AG09319 (cell line): ENCODE measurements around the gene SNRNP200.

ENCODE experiments used
- DNase-seq: peaks from one replicate; pipeline ENCODE4 v3.0.0-alpha.2; 2010; ENCODE audit warnings: low read depth; ENCODE audit errors: extremely low read depth
- TF ChIP-seq, protein P1 (sequence below): IDR thresholded peaks from 2 replicates; pipeline ENCODE4 v1.5.1; 2011; ENCODE audit warnings: low read depth, mild to moderate bottlenecking, inconsistent platforms, low read length, moderate library complexity

The SNRNP200 gene

DNA sequence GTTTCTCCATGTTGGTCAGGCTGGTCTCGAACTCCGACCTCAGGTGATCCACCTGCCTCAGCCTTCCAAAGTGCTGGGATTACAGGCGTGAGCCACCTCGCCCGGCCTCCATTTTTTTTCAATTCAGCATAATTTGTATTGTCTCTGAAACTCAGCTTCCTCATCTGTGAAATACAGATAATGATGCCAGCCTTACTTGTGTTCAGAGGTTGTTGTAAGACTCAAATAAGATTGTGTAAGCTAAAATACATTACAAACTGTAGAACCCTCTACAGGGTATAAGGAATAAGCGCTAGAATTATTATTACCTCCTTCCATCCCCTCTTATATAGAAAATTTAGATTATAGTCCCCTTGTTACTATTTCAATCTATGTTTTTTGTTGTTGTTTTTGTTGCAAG, 71.9 kb downstream of the SNRNP200 start:
- DNase-seq: no peak
- TF ChIP-seq, protein P1, sequence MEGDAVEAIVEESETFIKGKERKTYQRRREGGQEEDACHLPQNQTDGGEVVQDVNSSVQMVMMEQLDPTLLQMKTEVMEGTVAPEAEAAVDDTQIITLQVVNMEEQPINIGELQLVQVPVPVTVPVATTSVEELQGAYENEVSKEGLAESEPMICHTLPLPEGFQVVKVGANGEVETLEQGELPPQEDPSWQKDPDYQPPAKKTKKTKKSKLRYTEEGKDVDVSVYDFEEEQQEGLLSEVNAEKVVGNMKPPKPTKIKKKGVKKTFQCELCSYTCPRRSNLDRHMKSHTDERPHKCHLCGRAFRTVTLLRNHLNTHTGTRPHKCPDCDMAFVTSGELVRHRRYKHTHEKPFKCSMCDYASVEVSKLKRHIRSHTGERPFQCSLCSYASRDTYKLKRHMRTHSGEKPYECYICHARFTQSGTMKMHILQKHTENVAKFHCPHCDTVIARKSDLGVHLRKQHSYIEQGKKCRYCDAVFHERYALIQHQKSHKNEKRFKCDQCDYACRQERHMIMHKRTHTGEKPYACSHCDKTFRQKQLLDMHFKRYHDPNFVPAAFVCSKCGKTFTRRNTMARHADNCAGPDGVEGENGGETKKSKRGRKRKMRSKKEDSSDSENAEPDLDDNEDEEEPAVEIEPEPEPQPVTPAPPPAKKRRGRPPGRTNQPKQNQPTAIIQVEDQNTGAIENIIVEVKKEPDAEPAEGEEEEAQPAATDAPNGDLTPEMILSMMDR: no peak

DNA sequence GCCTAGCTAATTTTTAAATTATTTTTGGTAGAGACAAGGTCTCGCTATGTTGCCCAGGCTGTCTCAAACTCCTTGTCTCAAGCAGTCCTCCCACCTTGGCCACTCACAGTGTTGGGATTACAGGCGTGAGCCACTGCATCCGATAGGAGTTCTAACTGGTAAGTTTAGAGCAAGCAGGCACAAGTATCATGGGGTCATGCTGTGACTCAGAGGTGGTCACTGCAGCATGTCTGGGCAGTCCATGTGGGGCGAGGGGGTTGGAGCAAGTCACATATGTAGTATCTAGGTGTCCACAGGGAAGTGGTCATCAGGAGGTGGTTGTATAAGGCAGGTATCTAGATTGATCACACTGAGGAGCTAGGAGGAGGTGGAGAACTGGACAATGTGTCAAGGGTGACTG, 74.0 kb downstream of the SNRNP200 start:
- DNase-seq: no peak
- TF ChIP-seq, protein P1: no peak

GRCh38 chr2:96225016-96225533, 80.3 kb downstream of the SNRNP200 start:
- no peak for DNase-seq
- TF ChIP-seq, protein P1: no peak
